ENCODE results near the gene PECR. TPM values are rescaled to one million over a fixed set of nuclear protein-coding genes. Genes with fewer than 3 reads are reported as not detected.

Gene PECR
- 10 to 100 TPM; 11.1 to 15.6 (median 11.9) TPM for total RNA-seq

GRCh38 chr2:216081487-216082116, at the start of gene PECR, which contains the start of gene TMEM169:
Gene PECR (minus strand): TSS chr2:216081809. CDS start chr2:216081741, 68 bp downstream.
Gene TMEM169 (plus strand): TSS chr2:216081919. CDS start chr2:216095964, 14,045 bp downstream.
- no peaks in the 10 kb centered on the region for H3K27me3 ChIP-seq
- DNase-seq (ENCODE audit: low spot score in 2 of 2) = peak; percentile 84 to 92
- no peaks in the 10 kb centered on the region for H3K36me3 ChIP-seq
- no peak for TF ChIP-seq POLR2A (IDR thresholded peaks at IDR 0.05)
- TF ChIP-seq CTCF (IDR thresholded peaks at IDR 0.05) = no peak
- no peak for TF ChIP-seq EP300 (IDR thresholded peaks at IDR 0.05)
- no peak for TF ChIP-seq POLR2AphosphoS5 (IDR thresholded peaks at IDR 0.05)
- peaks cover 17% of the 10 kb centered on the region for H3K4me1 ChIP-seq
- H3K4me3 ChIP-seq = peak within 1 kb of the TSS; percentile 68
- no peaks in the 10 kb centered on the region for H3K9me3 ChIP-seq
- no peak within 1 kb of the TSS for H3K27ac ChIP-seq
- WGBS = under 1% methylated on average over 23 of the region's 44 CpGs

GRCh38 chr2:216130346-216130971, 48.9 kb upstream of the PECR start:
- no peak for TF ChIP-seq EP300 (IDR thresholded peaks at IDR 0.05)
- TF ChIP-seq CTCF (IDR thresholded peaks at IDR 0.05) = no peak
- no peak for TF ChIP-seq POLR2AphosphoS5 (IDR thresholded peaks at IDR 0.05)
- no peak for TF ChIP-seq POLR2A (IDR thresholded peaks at IDR 0.05)
- Histone ChIP-seq H3K27ac (no peak overlapping the region), H3K4me1 (peaks cover 3% of the 10 kb centered on the region), H3K27me3 (no peaks in the 10 kb centered on the region), H3K9me3 (no peaks in the 10 kb centered on the region), H3K4me3 (no peak overlapping the region), H3K36me3 (peaks cover 98% of the 10 kb centered on the region)
- no peak for DNase-seq (ENCODE audit: low spot score in 2 of 2)
- WGBS = 78% methylated on average over 6 of the region's 6 CpGs

- peaks cover 3% of the 10 kb centered on the region for H3K4me1 ChIP-seq
Measured at GRCh38 chr2:216126943-216127342, 45.3 kb upstream of the PECR start.

GRCh38 chr2:216121255-216121654, 39.6 kb upstream of the PECR start:
- Histone ChIP-seq H3K36me3 (peaks cover 93% of the 10 kb centered on the region), H3K27me3 (no peaks in the 10 kb centered on the region), H3K4me3 (no peak overlapping the region), H3K9me3 (no peaks in the 10 kb centered on the region), H3K27ac (no peak overlapping the region), H3K4me1 (peaks cover 4% of the 10 kb centered on the region)
- TF ChIP-seq CTCF (IDR thresholded peaks at IDR 0.05) (no peak), EP300 (IDR thresholded peaks at IDR 0.05) (no peak), POLR2AphosphoS5 (IDR thresholded peaks at IDR 0.05) (no peak), POLR2A (IDR thresholded peaks at IDR 0.05) (no peak)
- 89% methylated on average over 3 of the region's 3 CpGs for WGBS
- no peak for DNase-seq (ENCODE audit: low spot score in 2 of 2)

More at GRCh38 chr2:216126943-216127342, 45.3 kb upstream of the PECR start:
- WGBS = 96% methylated on average over 5 of the region's 5 CpGs
- DNase-seq (ENCODE audit: low spot score in 2 of 2) = no peak
- Histone ChIP-seq H3K27me3 (no peaks in the 10 kb centered on the region), H3K36me3 (peaks cover 100% of the 10 kb centered on the region), H3K9me3 (no peaks in the 10 kb centered on the region), H3K27ac (no peak overlapping the region), H3K4me3 (no peak overlapping the region)
- TF ChIP-seq POLR2AphosphoS5 (IDR thresholded peaks at IDR 0.05) (no peak), CTCF (IDR thresholded peaks at IDR 0.05) (no peak), POLR2A (IDR thresholded peaks at IDR 0.05) (no peak), EP300 (IDR thresholded peaks at IDR 0.05) (no peak)

GRCh38 chr2:216119986-216120385, 38.4 kb upstream of the PECR start:
- Histone ChIP-seq H3K27ac (no peak overlapping the region), H3K4me1 (peaks cover 12% of the 10 kb centered on the region), H3K27me3 (no peaks in the 10 kb centered on the region), H3K4me3 (no peak overlapping the region), H3K9me3 (no peaks in the 10 kb centered on the region), H3K36me3 (peaks cover 80% of the 10 kb centered on the region)
- no peak for DNase-seq (ENCODE audit: low spot score in 2 of 2)
- TF ChIP-seq POLR2A (IDR thresholded peaks at IDR 0.05) = no peak
- no peak for TF ChIP-seq EP300 (IDR thresholded peaks at IDR 0.05)
- no peak for TF ChIP-seq POLR2AphosphoS5 (IDR thresholded peaks at IDR 0.05)
- TF ChIP-seq CTCF (IDR thresholded peaks at IDR 0.05) = no peak
- 48% methylated on average over 3 of the region's 3 CpGs for WGBS

Data from suprapubic skin (tissue), 4 donors.